ENCODE results near the gene NCEH1.

DNA sequence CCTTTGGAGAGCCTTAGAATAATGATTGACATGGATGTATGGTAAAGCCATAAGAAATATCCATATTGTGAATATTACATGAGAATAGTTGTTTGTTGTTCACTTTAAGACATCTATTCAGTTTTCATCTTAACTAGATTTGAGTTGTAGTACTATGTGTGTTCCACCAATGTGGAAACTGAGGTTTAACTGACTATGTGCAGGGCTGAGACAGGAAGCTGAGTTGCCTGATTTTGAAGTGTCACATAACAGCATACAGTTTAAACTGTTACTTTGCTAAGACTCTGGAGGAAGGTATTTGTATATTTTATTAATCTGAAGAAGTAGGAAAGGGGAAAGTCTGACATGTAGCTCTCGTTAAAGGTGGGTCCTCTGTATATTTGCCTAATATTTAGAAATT is 41.8 kb upstream of the NCEH1 start:
- TF ChIP-seq, protein P1, sequence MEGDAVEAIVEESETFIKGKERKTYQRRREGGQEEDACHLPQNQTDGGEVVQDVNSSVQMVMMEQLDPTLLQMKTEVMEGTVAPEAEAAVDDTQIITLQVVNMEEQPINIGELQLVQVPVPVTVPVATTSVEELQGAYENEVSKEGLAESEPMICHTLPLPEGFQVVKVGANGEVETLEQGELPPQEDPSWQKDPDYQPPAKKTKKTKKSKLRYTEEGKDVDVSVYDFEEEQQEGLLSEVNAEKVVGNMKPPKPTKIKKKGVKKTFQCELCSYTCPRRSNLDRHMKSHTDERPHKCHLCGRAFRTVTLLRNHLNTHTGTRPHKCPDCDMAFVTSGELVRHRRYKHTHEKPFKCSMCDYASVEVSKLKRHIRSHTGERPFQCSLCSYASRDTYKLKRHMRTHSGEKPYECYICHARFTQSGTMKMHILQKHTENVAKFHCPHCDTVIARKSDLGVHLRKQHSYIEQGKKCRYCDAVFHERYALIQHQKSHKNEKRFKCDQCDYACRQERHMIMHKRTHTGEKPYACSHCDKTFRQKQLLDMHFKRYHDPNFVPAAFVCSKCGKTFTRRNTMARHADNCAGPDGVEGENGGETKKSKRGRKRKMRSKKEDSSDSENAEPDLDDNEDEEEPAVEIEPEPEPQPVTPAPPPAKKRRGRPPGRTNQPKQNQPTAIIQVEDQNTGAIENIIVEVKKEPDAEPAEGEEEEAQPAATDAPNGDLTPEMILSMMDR (IDR thresholded peaks at IDR 0.05; ENCODE audit: low read depth, low read length, poor library complexity, severe bottlenecking), result no peak
- no peak for TF ChIP-seq EZH2phosphoT487 (IDR thresholded peaks at IDR 0.05; ENCODE audit: borderline replicate concordance, low read length)

Data from DOHH2 (cell line).